ENCODE results near the gene OR4C5.
"Not testable (repeated sequence)": the region's sequence is repeated elsewhere in the genome, so short reads cannot be mapped to it uniquely, and the experiment has no call there.

DNA sequence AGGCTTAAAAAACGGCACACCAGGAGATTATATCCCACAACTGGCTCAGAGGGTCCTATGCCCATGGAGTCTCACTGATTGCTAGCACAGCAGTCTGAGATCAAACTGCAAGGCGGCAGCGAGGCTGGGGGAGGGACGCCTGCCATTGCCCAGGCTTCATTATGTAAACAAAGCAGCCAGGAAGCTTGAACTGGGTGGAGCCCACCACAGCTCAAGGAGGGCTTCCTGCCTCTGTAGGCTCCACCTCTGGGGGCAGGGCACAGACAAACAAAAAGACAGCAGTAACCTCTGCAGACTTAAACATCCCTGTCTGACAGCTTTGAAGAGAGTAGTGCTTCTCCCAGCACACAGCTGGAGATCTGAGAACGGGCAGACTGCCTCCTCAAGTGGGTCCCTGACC is 20.0 kb downstream of the OR4C5 start:
- TF ChIP-seq, protein P1, sequence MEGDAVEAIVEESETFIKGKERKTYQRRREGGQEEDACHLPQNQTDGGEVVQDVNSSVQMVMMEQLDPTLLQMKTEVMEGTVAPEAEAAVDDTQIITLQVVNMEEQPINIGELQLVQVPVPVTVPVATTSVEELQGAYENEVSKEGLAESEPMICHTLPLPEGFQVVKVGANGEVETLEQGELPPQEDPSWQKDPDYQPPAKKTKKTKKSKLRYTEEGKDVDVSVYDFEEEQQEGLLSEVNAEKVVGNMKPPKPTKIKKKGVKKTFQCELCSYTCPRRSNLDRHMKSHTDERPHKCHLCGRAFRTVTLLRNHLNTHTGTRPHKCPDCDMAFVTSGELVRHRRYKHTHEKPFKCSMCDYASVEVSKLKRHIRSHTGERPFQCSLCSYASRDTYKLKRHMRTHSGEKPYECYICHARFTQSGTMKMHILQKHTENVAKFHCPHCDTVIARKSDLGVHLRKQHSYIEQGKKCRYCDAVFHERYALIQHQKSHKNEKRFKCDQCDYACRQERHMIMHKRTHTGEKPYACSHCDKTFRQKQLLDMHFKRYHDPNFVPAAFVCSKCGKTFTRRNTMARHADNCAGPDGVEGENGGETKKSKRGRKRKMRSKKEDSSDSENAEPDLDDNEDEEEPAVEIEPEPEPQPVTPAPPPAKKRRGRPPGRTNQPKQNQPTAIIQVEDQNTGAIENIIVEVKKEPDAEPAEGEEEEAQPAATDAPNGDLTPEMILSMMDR (IDR thresholded peaks at IDR 0.05), result not testable (repeated sequence)
- TF ChIP-seq EZH2phosphoT487 (IDR thresholded peaks at IDR 0.05), result not testable (repeated sequence)

All from neural progenitor cell (in vitro differentiated cells).